ENCODE data around the gene TPST2.

The TPST2 gene

GRCh38 chr22:26553056-26553752 is 36.7 kb downstream of the TPST2 start:
- peak; percentile 71 for DNase-seq

- no peak for DNase-seq
These were observed 37.5 kb downstream of the TPST2 start for GRCh38 chr22:26552466-26552865.

- no peak for DNase-seq
These were observed 38.4 kb downstream of the TPST2 start for GRCh38 chr22:26551568-26551967.

- DNase-seq, result no peak
These were observed 39.4 kb downstream of the TPST2 start for GRCh38 chr22:26550498-26551033.

GRCh38 chr22:26549902-26550497 is 39.9 kb downstream of the TPST2 start:
- DNase-seq, result no peak

- no peak for DNase-seq
These were observed 40.9 kb downstream of the TPST2 start for GRCh38 chr22:26548984-26549383.

GRCh38 chr22:26548303-26548702 is 41.6 kb downstream of the TPST2 start:
- no peak for DNase-seq

- DNase-seq, result no peak
These were observed 42.1 kb downstream of the TPST2 start for GRCh38 chr22:26547837-26548236.

- peak; percentile 19 for DNase-seq
These were observed 42.5 kb downstream of the TPST2 start for GRCh38 chr22:26547426-26547825.

GRCh38 chr22:26546282-26546681 is 43.6 kb downstream of the TPST2 start:
- DNase-seq, result no peak

GRCh38 chr22:26545827-26546226 is 44.1 kb downstream of the TPST2 start:
- DNase-seq, result no peak

GRCh38 chr22:26545385-26545784 is 44.5 kb downstream of the TPST2 start:
- no peak for DNase-seq

GRCh38 chr22:26544489-26544888 is 45.4 kb downstream of the TPST2 start:
- DNase-seq, result no peak

GRCh38 chr22:26542831-26543230 is 47.1 kb downstream of the TPST2 start:
- DNase-seq, result no peak

GRCh38 chr22:26541167-26541819 is 48.6 kb downstream of the TPST2 start:
- no peak for DNase-seq

- no peak for DNase-seq
These were observed 49.8 kb downstream of the TPST2 start for GRCh38 chr22:26540119-26540518.

- DNase-seq, result no peak
These were observed 53.2 kb downstream of the TPST2 start for GRCh38 chr22:26536762-26537134.

GRCh38 chr22:26536056-26536761 is 53.7 kb downstream of the TPST2 start:
- no peak for DNase-seq

GRCh38 chr22:26535603-26535908 is 54.4 kb downstream of the TPST2 start:
- DNase-seq, result no peak

GRCh38 chr22:26534874-26535602 is 54.9 kb downstream of the TPST2 start:
- no peak for DNase-seq

- no peak for DNase-seq
These were observed 55.6 kb downstream of the TPST2 start for GRCh38 chr22:26534171-26534855.

- DNase-seq, result no peak
These were observed 60.6 kb downstream of the TPST2 start for GRCh38 chr22:26529345-26529744.
